Keratinocyte (primary cell): Measurements from ENCODE around the gene OTOP2.

ENCODE experiments used
- CTCF ChIP-seq, 3 experiments: IDR thresholded peaks in 1 of 3; conservative IDR thresholded peaks in 1 of 3; optimal IDR thresholded peaks in 1 of 3; 2 replicates in 2 of 3; 3 replicates in 1 of 3; pipeline versions ENCODE3 to v1.5.1; 2011; ENCODE audit warnings: low read length in 3 of 3, mild to moderate bottlenecking in 3 of 3, moderate library complexity in 2 of 3, control low read depth in 1 of 3, inconsistent platforms in 1 of 3; ENCODE audit not compliant: insufficient read depth in 2 of 3; ENCODE audit errors: extremely low read depth in 1 of 3
- EZH2 ChIP-seq: IDR thresholded peaks from one replicate; pipeline ENCODE4 v1.6.1; 2012; ENCODE audit warnings: inconsistent platforms, mild to moderate bottlenecking, low read length, moderate library complexity

- TF ChIP-seq EZH2 = no peak
- no peak for TF ChIP-seq CTCF (optimal IDR thresholded peaks at IDR 0.05 in 1 of 3, IDR thresholded peaks at IDR 0.05 in 1 of 3, conservative IDR thresholded peaks at IDR 0.05 in 1 of 3; ENCODE audit: extremely low read depth in 1 of 3, insufficient read depth in 2 of 3, low read length in 3 of 3)
Observed at GRCh38 chr17:74890554-74890953, 33.5 kb upstream of the OTOP2 start.
